Kidney (tissue), 14 donors: Measurements from ENCODE around the gene STK11IP. TPM values are rescaled to one million over a fixed set of nuclear protein-coding genes. Genes with fewer than 3 reads are reported as not detected.

ENCODE experiments used
- DNase-seq, 5 donors: peaks; one replicate each; pipeline ENCODE4 v3.0.0-alpha.2; 2013 to 2020
- FAIRE-seq: peaks from 2 replicates; lab custom pipeline; 2012; peaks lifted over from hg19 to GRCh38; lab: Jason Lieb, UNC
- H3K27ac ChIP-seq, 2 donors: one replicate each; pipeline ENCODE4 v1.7.0; 2013; ENCODE audit warnings: low read depth in 2 of 2, low read length in 2 of 2, inconsistent platforms in 1 of 2
- H3K27me3 ChIP-seq: one replicate; pipeline ENCODE4 v1.7.1; 2013; ENCODE audit warnings: low read length, inconsistent platforms; ENCODE audit not compliant: control insufficient read depth, insufficient read depth
- H3K36me3 ChIP-seq, 3 donors: one replicate each; pipeline versions ENCODE4 v1.7.0 to v1.7.1; 2013; ENCODE audit warnings: low read length in 3 of 3, control low read depth in 1 of 3, inconsistent platforms in 1 of 3; ENCODE audit not compliant: insufficient read depth in 3 of 3, control insufficient read depth in 2 of 3
- H3K4me1 ChIP-seq, 3 donors: one replicate each; pipeline versions ENCODE4 v1.7.0 to v1.7.1; 2013; ENCODE audit warnings: low read length in 3 of 3, inconsistent platforms in 1 of 3, low read depth in 1 of 3; ENCODE audit not compliant: control insufficient read depth in 2 of 3, insufficient read depth in 2 of 3
- H3K4me3 ChIP-seq, 3 donors: one replicate each; pipeline versions ENCODE4 v1.7.0 to v1.8.1; 2013; ENCODE audit warnings: low read length in 3 of 3, control low read depth in 1 of 3, inconsistent platforms in 1 of 3
- H3K9ac ChIP-seq, 3 donors: one replicate each; pipeline versions ENCODE4 v1.7.0 to v1.7.1; 2013; ENCODE audit warnings: low read length in 3 of 3, control low read depth in 1 of 3, inconsistent platforms in 1 of 3
- H3K9me3 ChIP-seq, 3 donors: one replicate each; pipeline versions ENCODE4 v1.7.0 to v1.7.1; 2013; ENCODE audit warnings: low read length in 3 of 3, control low read depth in 1 of 3, inconsistent platforms in 1 of 3; ENCODE audit not compliant: control insufficient read depth in 2 of 3, insufficient read depth in 1 of 3
- intact Hi-C: fragments of 100-400 bp; cut with DNase I; formaldehyde crosslinking; loops from one replicate; pipeline ENCODE4 v1.11.1; 2022
- polyA plus RNA-seq: library from polyadenylated mRNA; stranded (reverse); fragments of 350-450 nt; fragmentation: Illumina TruSeq; extraction: RNeasy Lipid Tissue Mini Kit (QIAGEN cat#74804); gene quantifications from one replicate; pipeline ENCODE4 v1.2.3, GENCODE V29; 2014; ENCODE audit warnings: low read depth, low replicate concordance; ENCODE audit not compliant: insufficient read depth
- total RNA-seq: library from RNA; stranded (reverse); fragmentation: NEBNext Ultra II Directional; extraction: Animal tissue kit (Norgen Biotek cat#: 25700); gene quantifications from one replicate; pipeline ENCODE4 v1.2.1, GENCODE V29; 2021
- TF ChIP-seq, protein P1 (sequence below): IDR thresholded peaks from 3 replicates; pipeline ENCODE4 v1.5.1; 2012; ENCODE audit warnings: mild to moderate bottlenecking, moderate library complexity, borderline replicate concordance; ENCODE audit not compliant: insufficient read depth; ENCODE audit errors: extremely low read depth
- donor health status: control.
- donor health status: control.
- donor health status: control.
- donor health status: control.
- donor health status: control.
- donor health status: DM: yes; HTN: yes; CAD: no.
- donor health status: Normal renal cell carcinoma (clear cell type).

The STK11IP gene
- total and polyA plus RNA-seq, 2 donors from 2014 or later: 12.5 to 33.7 TPM

GRCh38 chr2:219661955-219662395, 64.3 kb downstream of the STK11IP start:
- H3K4me1 ChIP-seq: no peaks in the 10 kb centered on the region
- H3K27ac ChIP-seq: no peak overlapping the region
- H3K36me3 ChIP-seq: no peaks in the 10 kb centered on the region
- H3K4me3 ChIP-seq: no peak overlapping the region
- FAIRE-seq: no peak
- TF ChIP-seq, protein P1, sequence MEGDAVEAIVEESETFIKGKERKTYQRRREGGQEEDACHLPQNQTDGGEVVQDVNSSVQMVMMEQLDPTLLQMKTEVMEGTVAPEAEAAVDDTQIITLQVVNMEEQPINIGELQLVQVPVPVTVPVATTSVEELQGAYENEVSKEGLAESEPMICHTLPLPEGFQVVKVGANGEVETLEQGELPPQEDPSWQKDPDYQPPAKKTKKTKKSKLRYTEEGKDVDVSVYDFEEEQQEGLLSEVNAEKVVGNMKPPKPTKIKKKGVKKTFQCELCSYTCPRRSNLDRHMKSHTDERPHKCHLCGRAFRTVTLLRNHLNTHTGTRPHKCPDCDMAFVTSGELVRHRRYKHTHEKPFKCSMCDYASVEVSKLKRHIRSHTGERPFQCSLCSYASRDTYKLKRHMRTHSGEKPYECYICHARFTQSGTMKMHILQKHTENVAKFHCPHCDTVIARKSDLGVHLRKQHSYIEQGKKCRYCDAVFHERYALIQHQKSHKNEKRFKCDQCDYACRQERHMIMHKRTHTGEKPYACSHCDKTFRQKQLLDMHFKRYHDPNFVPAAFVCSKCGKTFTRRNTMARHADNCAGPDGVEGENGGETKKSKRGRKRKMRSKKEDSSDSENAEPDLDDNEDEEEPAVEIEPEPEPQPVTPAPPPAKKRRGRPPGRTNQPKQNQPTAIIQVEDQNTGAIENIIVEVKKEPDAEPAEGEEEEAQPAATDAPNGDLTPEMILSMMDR: no peak
- peak in 1 of 5 donors; percentile 18 for DNase-seq
- H3K9ac ChIP-seq: no peak overlapping the region
- peaks cover 0 to 10% (median 5%) of the 10 kb centered on the region in 3 donors for H3K9me3 ChIP-seq
- intact Hi-C loops: no loop called here
- no peaks in the 10 kb centered on the region for H3K27me3 ChIP-seq

DNA sequence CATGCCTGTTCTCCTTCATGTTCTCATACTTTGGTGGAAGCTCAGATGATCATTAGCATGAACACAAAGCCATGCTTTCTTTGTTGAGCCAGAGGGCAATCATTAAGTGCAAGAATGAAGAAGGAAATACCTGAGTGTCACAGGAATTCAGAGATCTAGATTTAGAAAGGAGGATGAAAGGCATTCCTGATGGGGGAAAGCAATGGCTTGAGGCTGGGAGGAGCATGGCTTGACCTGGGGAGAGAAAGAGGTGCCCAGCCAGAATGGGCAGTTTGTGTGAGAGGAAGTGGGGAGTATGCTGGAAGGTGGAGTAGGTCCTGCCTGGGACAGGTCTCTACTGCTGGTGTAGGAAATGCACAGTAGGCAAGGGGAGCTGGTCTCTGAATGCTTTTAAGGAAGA, 64.9 kb downstream of the STK11IP start:
- intact Hi-C loops: no loop called here
- no peak overlapping the region for H3K27ac ChIP-seq

DNA sequence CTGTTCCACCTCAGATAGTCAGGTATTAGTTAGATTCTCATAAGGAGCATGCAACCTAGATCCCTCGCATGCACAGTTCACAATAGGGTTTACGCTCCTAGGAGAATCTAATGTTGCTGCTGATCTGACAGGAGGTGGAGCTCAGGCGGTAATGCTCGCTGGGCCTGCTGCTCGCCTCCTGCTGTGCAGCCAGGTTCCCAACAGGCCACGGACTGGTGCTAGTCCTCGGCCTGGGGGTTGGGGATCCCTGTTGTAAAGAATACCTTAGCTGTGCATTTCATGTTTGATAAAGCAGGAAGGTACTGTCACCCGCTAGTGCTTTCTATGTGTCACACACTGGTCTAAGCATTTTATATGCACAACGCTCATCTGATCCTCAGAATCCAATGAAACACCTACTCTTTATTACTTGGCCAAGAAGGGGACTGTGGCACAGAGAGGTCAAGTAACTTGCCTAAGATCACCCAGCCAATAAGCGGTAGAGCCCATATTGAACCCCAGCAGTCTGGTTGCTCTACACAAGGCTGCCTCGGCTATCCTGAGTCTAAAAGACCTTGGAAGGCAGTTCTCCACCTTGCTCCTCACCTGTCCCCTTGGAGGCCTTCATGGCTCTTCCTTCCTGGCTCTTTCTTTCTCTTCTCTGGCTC, 65.6 kb downstream of the STK11IP start:
- Histone ChIP-seq H3K4me3 (no peak overlapping the region), H3K27me3 (no peaks in the 10 kb centered on the region), H3K27ac (no peak overlapping the region), H3K9ac (no peak overlapping the region), H3K4me1 (no peaks in the 10 kb centered on the region), H3K36me3 (no peaks in the 10 kb centered on the region), H3K9me3 (peaks cover 0 to 10% (median 5%) of the 10 kb centered on the region in 3 donors)
- FAIRE-seq (no peak), DNase-seq (peak in 1 of 5 donors; percentile 22)
- TF ChIP-seq, protein P1: no peak
- intact Hi-C loops: no loop called here

More for the DNA sequence above, 64.9 kb downstream of the STK11IP start:
- DNase-seq (peak in 2 of 5 donors; percentile 19 to 36), FAIRE-seq (no peak)
- H3K4me1 ChIP-seq: no peaks in the 10 kb centered on the region
- H3K9me3 ChIP-seq: peaks cover 0 to 10% (median 5%) of the 10 kb centered on the region in 3 donors
- TF ChIP-seq, protein P1: no peak
- no peak overlapping the region for H3K4me3 ChIP-seq
- H3K27me3 ChIP-seq: no peaks in the 10 kb centered on the region
- H3K36me3 ChIP-seq: no peaks in the 10 kb centered on the region
- H3K9ac ChIP-seq: no peak overlapping the region
